Measurements from ENCODE around the gene RAD51B. TPM values are rescaled to one million over a fixed set of nuclear protein-coding genes. Genes with fewer than 3 reads are reported as not detected.
A peak's percentile ranks its signal among the peaks of the same experiment; 100 is the strongest.

Gene RAD51B
- total RNA-seq, 1 donor from 2014 or later: 28.5 TPM

DNA sequence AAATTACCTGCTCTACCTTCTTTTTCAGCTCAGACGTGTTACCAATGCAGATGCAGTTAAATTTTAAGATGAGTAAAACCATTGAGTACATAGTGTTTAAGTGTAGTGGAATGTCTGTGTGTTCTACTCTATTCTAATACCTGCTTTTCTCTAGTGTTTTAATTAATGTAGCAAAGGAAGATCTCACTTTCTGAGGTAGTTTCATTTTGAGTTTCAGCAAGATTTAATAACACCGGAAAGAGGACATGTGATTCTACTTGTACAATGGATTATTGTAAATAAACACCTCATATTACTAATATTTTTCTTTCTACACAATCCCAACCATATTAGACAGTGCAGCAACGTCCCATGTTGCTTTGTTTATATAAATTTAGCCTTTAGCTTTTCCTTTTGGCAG, 315.4 kb downstream of the RAD51B start:
- Histone ChIP-seq H3K27me3 (no peaks in the 10 kb centered on the region), H3K27ac (no peak overlapping the region), H3K36me3 (no peaks in the 10 kb centered on the region), H3K4me1 (peaks cover 30% of the 10 kb centered on the region), H3K9me3 (no peaks in the 10 kb centered on the region), H3K4me3 (no peak overlapping the region)
- intact Hi-C loops (cut with DNase I): no loop called here
- TF ChIP-seq, protein P1, sequence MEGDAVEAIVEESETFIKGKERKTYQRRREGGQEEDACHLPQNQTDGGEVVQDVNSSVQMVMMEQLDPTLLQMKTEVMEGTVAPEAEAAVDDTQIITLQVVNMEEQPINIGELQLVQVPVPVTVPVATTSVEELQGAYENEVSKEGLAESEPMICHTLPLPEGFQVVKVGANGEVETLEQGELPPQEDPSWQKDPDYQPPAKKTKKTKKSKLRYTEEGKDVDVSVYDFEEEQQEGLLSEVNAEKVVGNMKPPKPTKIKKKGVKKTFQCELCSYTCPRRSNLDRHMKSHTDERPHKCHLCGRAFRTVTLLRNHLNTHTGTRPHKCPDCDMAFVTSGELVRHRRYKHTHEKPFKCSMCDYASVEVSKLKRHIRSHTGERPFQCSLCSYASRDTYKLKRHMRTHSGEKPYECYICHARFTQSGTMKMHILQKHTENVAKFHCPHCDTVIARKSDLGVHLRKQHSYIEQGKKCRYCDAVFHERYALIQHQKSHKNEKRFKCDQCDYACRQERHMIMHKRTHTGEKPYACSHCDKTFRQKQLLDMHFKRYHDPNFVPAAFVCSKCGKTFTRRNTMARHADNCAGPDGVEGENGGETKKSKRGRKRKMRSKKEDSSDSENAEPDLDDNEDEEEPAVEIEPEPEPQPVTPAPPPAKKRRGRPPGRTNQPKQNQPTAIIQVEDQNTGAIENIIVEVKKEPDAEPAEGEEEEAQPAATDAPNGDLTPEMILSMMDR (IDR thresholded peaks at IDR 0.05): no peak
- TF ChIP-seq POLR2AphosphoS5 (IDR thresholded peaks at IDR 0.05; ENCODE audit: insufficient read depth in 1 of 2, low read depth in 1 of 2) (no peak), POLR2A (IDR thresholded peaks at IDR 0.05) (no peak)
- no peak for DNase-seq (ENCODE audit: extremely low spot score in 2 of 2)

DNA sequence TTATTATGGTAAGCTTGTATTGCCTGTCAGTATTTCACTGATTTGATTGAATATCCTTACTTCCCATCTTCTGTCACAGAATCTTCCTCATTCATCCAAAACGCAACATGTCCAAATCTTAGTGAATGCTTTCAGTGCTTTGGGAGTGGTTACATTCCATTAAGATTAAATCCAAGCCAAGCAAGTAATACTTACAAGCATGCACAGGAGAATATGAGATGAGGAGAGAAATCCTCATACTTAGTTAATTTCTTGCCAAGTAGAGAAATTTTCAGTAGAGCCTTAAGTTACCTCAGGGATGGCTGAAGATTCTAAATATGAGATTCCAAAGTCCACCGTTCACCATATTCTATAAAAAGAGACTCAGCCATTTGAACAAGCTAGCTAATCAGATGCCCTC, 316.0 kb downstream of the RAD51B start:
- intact Hi-C loops (cut with DNase I): no loop called here
- Histone ChIP-seq H3K9me3 (no peaks in the 10 kb centered on the region), H3K36me3 (no peaks in the 10 kb centered on the region), H3K4me3 (no peak overlapping the region), H3K27me3 (no peaks in the 10 kb centered on the region), H3K27ac (no peak overlapping the region), H3K4me1 (peaks cover 36% of the 10 kb centered on the region)
- TF ChIP-seq, protein P1 (IDR thresholded peaks at IDR 0.05): no peak
- TF ChIP-seq POLR2AphosphoS5 (IDR thresholded peaks at IDR 0.05; ENCODE audit: insufficient read depth in 1 of 2, low read depth in 1 of 2) (no peak), POLR2A (IDR thresholded peaks at IDR 0.05) (no peak)
- DNase-seq (ENCODE audit: extremely low spot score in 2 of 2): no peak

DNA sequence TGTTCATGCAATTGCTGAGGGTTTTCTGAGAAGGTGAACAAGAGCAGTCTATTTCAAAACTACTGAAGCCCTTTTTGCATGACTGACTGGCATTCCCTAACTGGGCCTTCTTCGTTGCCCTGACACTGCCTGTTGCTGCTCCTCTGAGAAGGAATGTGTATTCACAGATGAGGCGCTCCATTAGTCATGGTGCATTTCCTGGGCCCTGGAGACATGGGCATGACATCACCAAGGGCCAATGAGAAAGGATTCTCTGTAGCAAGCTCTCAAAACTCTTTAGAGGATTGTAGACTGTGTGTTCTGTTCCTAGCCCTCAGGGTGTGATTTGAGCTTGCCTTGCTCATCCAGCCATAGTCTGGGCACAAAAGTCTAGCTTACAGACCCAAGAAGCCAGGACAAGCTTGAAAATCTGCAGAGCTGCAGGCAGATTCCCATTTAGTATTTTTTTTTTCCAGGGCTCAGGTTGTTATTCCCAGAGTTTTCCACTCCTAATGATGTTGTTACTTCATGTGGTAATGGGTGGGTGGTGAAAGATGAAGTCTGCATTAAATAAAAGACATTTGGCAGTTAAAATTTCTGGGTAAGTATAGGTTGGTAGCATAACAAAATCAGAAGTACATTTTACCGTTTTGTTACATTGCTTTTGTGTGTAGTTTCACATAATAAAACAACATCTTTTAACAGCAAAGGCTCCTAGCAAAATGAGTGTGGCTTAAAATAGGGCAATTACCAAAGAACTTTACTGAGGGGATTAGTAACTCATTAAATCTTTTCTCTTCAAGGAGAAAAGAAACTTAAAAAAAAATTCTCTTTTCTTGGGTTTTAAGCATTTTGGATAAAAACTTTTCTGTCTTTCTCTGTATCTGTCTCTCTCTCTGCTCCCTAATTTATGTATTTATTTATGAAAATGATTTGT, 318.4 kb downstream of the RAD51B start:
- no peak for TF ChIP-seq POLR2A (IDR thresholded peaks at IDR 0.05)
- peak in 1 of 2 donors; percentile 66 for TF ChIP-seq POLR2AphosphoS5 (IDR thresholded peaks at IDR 0.05; ENCODE audit: insufficient read depth in 1 of 2, low read depth in 1 of 2)
- H3K36me3 ChIP-seq: no peaks in the 10 kb centered on the region
- H3K27ac ChIP-seq: peak overlapping the region; percentile 83
- no peak overlapping the region for H3K4me3 ChIP-seq
- no peak for DNase-seq (ENCODE audit: extremely low spot score in 2 of 2)
- no peaks in the 10 kb centered on the region for H3K9me3 ChIP-seq
- no peaks in the 10 kb centered on the region for H3K27me3 ChIP-seq
- intact Hi-C loops (cut with DNase I): no loop called here
- peaks cover 57% of the 10 kb centered on the region for H3K4me1 ChIP-seq

DNA sequence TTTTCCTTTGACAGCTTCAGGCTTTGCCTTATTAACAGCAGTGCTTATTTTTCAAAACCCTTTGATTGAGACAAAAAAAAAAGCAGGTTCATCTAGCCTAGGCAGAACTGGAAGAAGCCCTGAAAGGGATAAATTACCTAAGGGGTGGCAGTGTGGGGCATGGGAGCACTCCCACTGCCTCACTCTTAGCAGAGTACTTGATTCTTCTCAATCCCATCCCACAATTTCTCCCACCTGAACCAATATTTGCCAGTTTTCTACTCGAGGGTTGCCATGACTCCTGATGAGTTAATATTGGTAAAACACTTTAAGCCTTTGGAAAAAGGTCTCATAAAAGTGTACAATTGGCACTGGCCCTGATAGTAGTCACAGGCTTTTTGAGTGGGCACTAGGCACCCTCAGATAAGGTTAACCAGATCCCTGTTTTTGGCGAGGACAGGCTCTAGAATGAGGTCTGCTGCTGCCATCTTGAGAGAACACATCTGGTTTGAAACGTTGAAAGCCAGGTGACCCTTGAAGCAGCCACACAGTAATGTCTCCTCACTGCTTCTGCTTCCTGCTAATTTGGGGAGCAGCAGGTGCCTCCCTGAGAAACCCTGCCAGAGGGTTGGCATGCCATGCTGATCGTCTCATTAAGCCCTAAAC, 320.0 kb downstream of the RAD51B start:
- H3K27me3 ChIP-seq: no peaks in the 10 kb centered on the region
- TF ChIP-seq, protein P1 (IDR thresholded peaks at IDR 0.05): no peak
- TF ChIP-seq POLR2A (IDR thresholded peaks at IDR 0.05) (no peak), POLR2AphosphoS5 (IDR thresholded peaks at IDR 0.05; ENCODE audit: insufficient read depth in 1 of 2, low read depth in 1 of 2) (no peak)
- intact Hi-C loops (cut with DNase I): no loop called here
- H3K4me3 ChIP-seq: no peak overlapping the region
- H3K9me3 ChIP-seq: no peaks in the 10 kb centered on the region
- DNase-seq (ENCODE audit: extremely low spot score in 2 of 2): no peak
- H3K36me3 ChIP-seq: no peaks in the 10 kb centered on the region
- H3K27ac ChIP-seq: peak overlapping the region; percentile 83
- peaks cover 73% of the 10 kb centered on the region for H3K4me1 ChIP-seq

DNA sequence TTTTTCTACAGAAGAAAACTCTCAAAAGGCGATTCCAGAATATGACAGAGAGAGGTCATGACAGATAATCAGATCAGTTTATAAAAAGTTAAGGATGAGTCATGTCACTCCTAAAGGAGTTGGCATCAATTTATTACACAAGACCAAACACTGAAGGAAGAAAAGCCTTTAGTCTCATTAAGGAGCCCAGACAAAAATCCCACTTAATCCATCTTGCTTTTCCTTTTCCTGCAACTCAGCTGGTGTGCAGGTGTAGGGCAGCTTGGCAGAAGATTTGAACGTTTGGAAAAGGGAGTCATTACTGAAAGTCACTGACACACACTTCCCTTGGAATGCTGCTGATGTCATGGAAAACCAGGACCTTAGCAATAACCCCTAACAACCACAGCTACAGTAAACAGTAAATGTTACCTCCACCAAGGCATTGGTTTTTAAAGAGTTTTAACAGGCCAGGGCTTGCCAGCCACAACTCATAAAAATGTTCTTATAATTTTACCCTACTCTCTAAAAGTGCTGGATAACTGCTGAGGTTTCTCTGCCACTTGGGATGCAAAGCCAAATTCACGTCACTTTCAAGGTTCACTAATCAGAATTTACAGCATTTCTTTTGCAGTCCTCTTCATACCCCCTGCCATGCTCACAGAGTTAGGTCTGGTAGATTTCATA, 320.6 kb downstream of the RAD51B start:
- no peaks in the 10 kb centered on the region for H3K27me3 ChIP-seq
- H3K27ac ChIP-seq: peak overlapping the region; percentile 83
- intact Hi-C loops (cut with DNase I): no loop called here
- peaks cover 80% of the 10 kb centered on the region for H3K4me1 ChIP-seq
- no peaks in the 10 kb centered on the region for H3K9me3 ChIP-seq
- H3K36me3 ChIP-seq: no peaks in the 10 kb centered on the region
- TF ChIP-seq, protein P1 (IDR thresholded peaks at IDR 0.05): no peak
- TF ChIP-seq POLR2A (IDR thresholded peaks at IDR 0.05) (no peak), POLR2AphosphoS5 (IDR thresholded peaks at IDR 0.05; ENCODE audit: insufficient read depth in 1 of 2, low read depth in 1 of 2) (peak in 1 of 2 donors; percentile 93)
- peak in 1 of 2 donors; percentile 90 for DNase-seq (ENCODE audit: extremely low spot score in 2 of 2)
- H3K4me3 ChIP-seq: no peak overlapping the region

Measured in vagina (tissue), 2 donors.